ENCODE data around the gene SHISA5.
A peak's percentile ranks its signal among the peaks of the same experiment; 100 is the strongest.
"Not testable (repeated sequence)": the region's sequence is repeated elsewhere in the genome, so short reads cannot be mapped to it uniquely, and the experiment has no call there.

The SHISA5 gene

GRCh38 chr3:48518638-48519276 is 14.8 kb upstream of the SHISA5 start:
- DNase-seq = no peak

- DNase-seq = no peak
Observed at GRCh38 chr3:48518069-48518468, 14.1 kb upstream of the SHISA5 start.

GRCh38 chr3:48516571-48516970 is 12.6 kb upstream of the SHISA5 start:
- DNase-seq = no peak

- DNase-seq = no peak
Observed at GRCh38 chr3:48514431-48515227, 10.7 kb upstream of the SHISA5 start.

GRCh38 chr3:48511551-48511950 is 7.6 kb upstream of the SHISA5 start:
- DNase-seq = no peak

- DNase-seq = peak in 1 of 2 experiments; percentile 2
Observed at GRCh38 chr3:48507256-48508061, 3.5 kb upstream of the SHISA5 start.

GRCh38 chr3:48505968-48506504 is 2.1 kb upstream of the SHISA5 start:
- DNase-seq = no peak

GRCh38 chr3:48505146-48505545 is 1.2 kb upstream of the SHISA5 start:
- DNase-seq = no peak

- no peak for DNase-seq
Observed at GRCh38 chr3:48503401-48504050, 448 bp downstream of the SHISA5 start.

GRCh38 chr3:48502728-48503168 is 1.2 kb downstream of the SHISA5 start:
- DNase-seq = peak in 1 of 2 experiments; percentile 17

- DNase-seq = no peak
Observed at GRCh38 chr3:48502121-48502520, 1.9 kb downstream of the SHISA5 start.

GRCh38 chr3:48501196-48501595 is 2.8 kb downstream of the SHISA5 start:
- DNase-seq = no peak

- no peak for DNase-seq
Observed at GRCh38 chr3:48500656-48501055, 3.3 kb downstream of the SHISA5 start.

- DNase-seq = no peak
Observed at GRCh38 chr3:48493203-48493501, 10.8 kb downstream of the SHISA5 start.

GRCh38 chr3:48492461-48493202 is 11.3 kb downstream of the SHISA5 start:
- no peak for DNase-seq

- DNase-seq = no peak
Observed at GRCh38 chr3:48486952-48487351, 17.0 kb downstream of the SHISA5 start.

GRCh38 chr3:48482822-48483221 is 21.2 kb downstream of the SHISA5 start:
- DNase-seq = not testable (repeated sequence)

GRCh38 chr3:48480891-48481290 is 23.1 kb downstream of the SHISA5 start:
- not testable (repeated sequence) for DNase-seq

GRCh38 chr3:48478626-48479555 is 25.1 kb downstream of the SHISA5 start:
- no peak for DNase-seq

GRCh38 chr3:48477959-48478520 is 25.9 kb downstream of the SHISA5 start:
- no peak for DNase-seq
